Epithelial cell of alveolus of lung (primary cell): ENCODE measurements around the gene REM2. TPM values are rescaled to one million over a fixed set of nuclear protein-coding genes. Genes with fewer than 3 reads are reported as not detected.

Experiments used
- total RNA-seq: library from RNA; depleted of rRNA; stranded (reverse); fragments of >200 nt; gene quantifications from 2 replicates; pipeline ENCODE4 v1.2.1, GENCODE V29; 2015

Gene REM2
- total RNA-seq: 0.32 and 0.39 TPM in 2 replicates

GRCh38 chr14:22883173-22883976 lies at the start of gene REM2:
Gene REM2, plus strand, starts transcription at chr14:22883222. Its CDS starts 66 bp downstream, at chr14:22883288.

GRCh38 chr14:22836301-22837113 lies 46.5 kb upstream of the REM2 start, which contains the start of gene MMP14:
Gene MMP14, plus strand, starts transcription at chr14:22836585. Its CDS starts 233 bp downstream, at chr14:22836818.

GRCh38 chr14:22871224-22872032 lies 11.6 kb upstream of the REM2 start, which contains the start of gene LRP10:
Gene LRP10, plus strand, starts transcription at chr14:22871740. Its CDS starts 564 bp downstream, at chr14:22872304.

GRCh38 chr14:22918804-22919600 lies 36.0 kb downstream of the REM2 start, which contains the start of gene RBM23:
Gene RBM23, minus strand, starts transcription at chr14:22919149.

GRCh38 chr14:22929104-22929960 lies 46.3 kb downstream of the REM2 start, which contains the start of gene PRMT5:
Gene PRMT5, minus strand, starts transcription at chr14:22929376. Its CDS starts 15 bp downstream, at chr14:22929361.

Other genes with a start within 250 kb of the REM2 start
- gene OR6J1, start 238.9 kb upstream of the REM2 start, total RNA-seq: not detected in 2 replicates
- gene OXA1L, start 116.5 kb upstream of the REM2 start, total RNA-seq: 87.8 and 132 TPM in 2 replicates
- 9.1 and 12.7 TPM in 2 replicates for gene SLC7A7, start 67.8 kb upstream of the REM2 start, total RNA-seq
- 71.9 and 243 TPM in 2 replicates for gene MRPL52, start 53.3 kb upstream of the REM2 start, total RNA-seq
- 445 and 594 TPM in 2 replicates for gene MMP14, start 46.6 kb upstream of the REM2 start, total RNA-seq
- gene LRP10, start 11.5 kb upstream of the REM2 start, total RNA-seq: 97.6 and 109 TPM in 2 replicates
- 55.1 and 71.5 TPM in 2 replicates for gene RBM23, start 35.9 kb downstream of the REM2 start, total RNA-seq
- gene PRMT5, start 46.2 kb downstream of the REM2 start, total RNA-seq: 54.9 and 84.9 TPM in 2 replicates
- 52.2 and 55.6 TPM in 2 replicates for gene HAUS4, start 73.9 kb downstream of the REM2 start, total RNA-seq
- 17.0 and 22.6 TPM in 2 replicates for gene AJUBA, start 99.3 kb downstream of the REM2 start, total RNA-seq
- gene C14orf93, start 126.9 kb downstream of the REM2 start, total RNA-seq: 9.8 and 13.2 TPM in 2 replicates
- 234 and 386 TPM in 2 replicates for gene PSMB5, start 151.7 kb downstream of the REM2 start, total RNA-seq
- not detected in 2 replicates for gene PSMB11, start 159.0 kb downstream of the REM2 start, total RNA-seq
- gene CDH24, start 174.3 kb downstream of the REM2 start, total RNA-seq: 5.8 and 12.5 TPM in 2 replicates
- gene ACIN1, start 211.9 kb downstream of the REM2 start, total RNA-seq: 53.3 and 99.1 TPM in 2 replicates
- gene C14orf119, start 212.3 kb downstream of the REM2 start, total RNA-seq: 53.2 and 53.3 TPM in 2 replicates
- gene CIROP, start 221.8 kb downstream of the REM2 start, total RNA-seq: 0.88 TPM in 1 of 2 replicates, not detected in the other
- not detected in 2 replicates for gene CEBPE, start 236.0 kb downstream of the REM2 start, total RNA-seq